A673 (cell line): Measurements from ENCODE around the gene CNTN1.

Experiments used
- EZH2 ChIP-seq: fragments of 200-600 bp; sonication (generic); IDR thresholded peaks from 2 replicates; pipeline ENCODE4 v1.6.1; 2017; ENCODE audit warnings: borderline replicate concordance, low read depth, mild to moderate bottlenecking, mixed read lengths, antibody characterized with exemption, low read length; ENCODE audit not compliant: poor library complexity, severe bottlenecking
- TF ChIP-seq, protein P1 (sequence below): fragments of 300-800, 200-600 bp; sonication (generic); conservative IDR thresholded peaks from 2 replicates; pipeline ENCODE4 v1.5.1; 2017; ENCODE audit warnings: low read depth, mild to moderate bottlenecking, antibody characterized with exemption, low read length, moderate library complexity, mixed read lengths

DNA sequence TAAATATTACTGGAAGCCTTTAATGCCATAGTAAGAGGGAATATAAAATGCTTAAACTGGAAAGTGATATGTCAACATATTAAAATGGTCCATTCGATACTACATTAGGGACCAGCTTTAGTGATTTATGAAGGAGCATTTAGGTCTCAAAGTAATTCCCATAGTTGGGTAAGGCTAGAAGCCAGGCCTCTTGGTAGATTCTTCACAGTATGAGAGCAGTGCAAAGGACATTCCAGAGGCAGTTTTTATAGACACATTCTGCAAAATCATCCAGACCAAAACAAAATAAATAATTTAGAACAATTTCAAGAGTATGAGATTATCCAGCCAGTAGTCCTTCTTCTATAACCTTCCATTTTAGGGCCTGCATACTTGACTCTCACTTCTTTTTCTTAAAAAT, 353.3 kb downstream of the CNTN1 start:
- TF ChIP-seq, protein P1, sequence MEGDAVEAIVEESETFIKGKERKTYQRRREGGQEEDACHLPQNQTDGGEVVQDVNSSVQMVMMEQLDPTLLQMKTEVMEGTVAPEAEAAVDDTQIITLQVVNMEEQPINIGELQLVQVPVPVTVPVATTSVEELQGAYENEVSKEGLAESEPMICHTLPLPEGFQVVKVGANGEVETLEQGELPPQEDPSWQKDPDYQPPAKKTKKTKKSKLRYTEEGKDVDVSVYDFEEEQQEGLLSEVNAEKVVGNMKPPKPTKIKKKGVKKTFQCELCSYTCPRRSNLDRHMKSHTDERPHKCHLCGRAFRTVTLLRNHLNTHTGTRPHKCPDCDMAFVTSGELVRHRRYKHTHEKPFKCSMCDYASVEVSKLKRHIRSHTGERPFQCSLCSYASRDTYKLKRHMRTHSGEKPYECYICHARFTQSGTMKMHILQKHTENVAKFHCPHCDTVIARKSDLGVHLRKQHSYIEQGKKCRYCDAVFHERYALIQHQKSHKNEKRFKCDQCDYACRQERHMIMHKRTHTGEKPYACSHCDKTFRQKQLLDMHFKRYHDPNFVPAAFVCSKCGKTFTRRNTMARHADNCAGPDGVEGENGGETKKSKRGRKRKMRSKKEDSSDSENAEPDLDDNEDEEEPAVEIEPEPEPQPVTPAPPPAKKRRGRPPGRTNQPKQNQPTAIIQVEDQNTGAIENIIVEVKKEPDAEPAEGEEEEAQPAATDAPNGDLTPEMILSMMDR, result no peak
- no peak for TF ChIP-seq EZH2
